Hepatocyte (in vitro differentiated cells): ENCODE data around the gene MLLT1. TPM values are rescaled to one million over a fixed set of nuclear protein-coding genes. Genes with fewer than 3 reads are reported as not detected.

ENCODE experiments used
- DNase-seq: peaks from one replicate; pipeline ENCODE4 v3.0.0-alpha.2; 2016; ENCODE audit warnings: low spot score
- H2AFZ ChIP-seq: fragments of 200-600 bp; sonication (generic); 2 replicates; pipeline ENCODE4 v1.6.0; 2016; ENCODE audit warnings: antibody characterized with exemption, mild to moderate bottlenecking
- H3K27ac ChIP-seq: fragments of 200-600 bp; sonication (generic); 2 replicates; pipeline ENCODE4 v1.5.1; 2016; ENCODE audit warnings: mild to moderate bottlenecking
- H3K27me3 ChIP-seq: fragments of 200-600 bp; sonication (generic); 2 replicates; pipeline ENCODE4 v1.6.1; 2016
- H3K36me3 ChIP-seq: fragments of 200-600 bp; sonication (generic); replicated peaks from 2 replicates; pipeline ENCODE4 v1.5.1; 2016; ENCODE audit warnings: low read depth; ENCODE audit not compliant: insufficient read depth
- H3K4me1 ChIP-seq: fragments of 200-600 bp; sonication (generic); 2 replicates; pipeline ENCODE4 v1.5.1; 2016; ENCODE audit warnings: mild to moderate bottlenecking, moderate library complexity; ENCODE audit not compliant: insufficient read depth
- H3K4me2 ChIP-seq: fragments of 200-600 bp; sonication (generic); 2 replicates; pipeline ENCODE4 v1.6.0; 2016
- H3K4me3 ChIP-seq: fragments of 200-600 bp; sonication (generic); 2 replicates; pipeline ENCODE4 v1.5.1; 2016; ENCODE audit warnings: mild to moderate bottlenecking
- H3K79me2 ChIP-seq: fragments of 200-600 bp; sonication (generic); 2 replicates; pipeline ENCODE4 v1.6.0; 2017; ENCODE audit warnings: mild to moderate bottlenecking
- H3K9me2 ChIP-seq: fragments of 200-600 bp; sonication (generic); replicated peaks from 2 replicates; pipeline ENCODE4 v1.6.0; 2017; ENCODE audit warnings: mild to moderate bottlenecking; ENCODE audit not compliant: insufficient read depth
- H3K9me3 ChIP-seq: fragments of 200-600 bp; sonication (generic); 2 replicates; pipeline ENCODE4 v1.5.1; 2016; ENCODE audit warnings: low read depth, mild to moderate bottlenecking
- H4K20me1 ChIP-seq: fragments of 200-600 bp; sonication (generic); 2 replicates; pipeline ENCODE4 v1.6.0; 2016; ENCODE audit warnings: mild to moderate bottlenecking; ENCODE audit not compliant: insufficient read depth, poor library complexity, severe bottlenecking
- CTCF ChIP-seq: fragments of 200-600 bp; sonication (generic); IDR thresholded peaks from 2 replicates; pipeline ENCODE4 v1.5.1; 2016; ENCODE audit warnings: antibody characterized with exemption, mild to moderate bottlenecking; ENCODE audit not compliant: poor library complexity
- EZH2 ChIP-seq: fragments of 200-600 bp; sonication (generic); IDR thresholded peaks from 2 replicates; pipeline ENCODE4 v1.6.1; 2016; ENCODE audit warnings: antibody characterized with exemption, mild to moderate bottlenecking, borderline replicate concordance
- EZH2phosphoT487 ChIP-seq: fragments of 200-600 bp; sonication (generic); IDR thresholded peaks from one replicate; pipeline ENCODE4 v1.6.1; 2018; ENCODE audit warnings: antibody characterized with exemption, mild to moderate bottlenecking, low read depth, moderate library complexity; ENCODE audit not compliant: unreplicated experiment, severe bottlenecking
- WGBS: methylation state at CpG from one replicate; pipeline ENCODE4 v1.1.6; 2016; ENCODE audit warnings: low lambda C conversion rate; ENCODE audit errors: missing lambda C conversion rate; 5-methylcytosine and 5-hydroxymethylcytosine counted together
- polyA plus RNA-seq: library from polyadenylated mRNA; unstranded; fragments of >200 nt; fragmentation: Nextera tagmentation; extraction: Ambion mirVana; gene quantifications from 2 replicates; pipeline ENCODE4 v1.2.1, GENCODE V29; 2016
- total RNA-seq: library from RNA; depleted of rRNA; stranded (reverse); fragments of >200 nt; gene quantifications from 2 replicates; pipeline ENCODE4 v1.2.3, GENCODE V29; 2014

MLLT1 gene
- total and polyA plus RNA-seq, 2 experiments from 2014 or later, result 17.2 to 23.3 TPM

GRCh38 chr19:6219147-6219525 is 60.6 kb downstream of the MLLT1 start:
- Histone ChIP-seq H4K20me1 (no peaks in the 10 kb centered on the region), H3K4me3 (no peak overlapping the region), H3K9me2 (no peaks in the 10 kb centered on the region), H3K36me3 (no peaks in the 10 kb centered on the region), H2AFZ (no peak overlapping the region), H3K9me3 (no peaks in the 10 kb centered on the region), H3K4me2 (no peak overlapping the region), H3K27ac (no peak overlapping the region), H3K27me3 (no peaks in the 10 kb centered on the region), H3K79me2 (peaks cover 5% of the 10 kb centered on the region), H3K4me1 (peaks cover 40% of the 10 kb centered on the region)
- 77% methylated on average over 5 of the region's 8 CpGs for whole genome bisulfite sequencing
- DNase-seq, result no peak
- TF ChIP-seq CTCF, result no peak
- TF ChIP-seq EZH2, result no peak
- no peak for TF ChIP-seq EZH2phosphoT487

GRCh38 chr19:6218491-6219146 is 61.2 kb downstream of the MLLT1 start:
- DNase-seq, result peak; percentile 85
- TF ChIP-seq EZH2 (no peak), CTCF (peak; percentile 91)
- Histone ChIP-seq H3K9me2 (no peaks in the 10 kb centered on the region), H3K4me1 (peaks cover 40% of the 10 kb centered on the region), H3K79me2 (peaks cover 3% of the 10 kb centered on the region), H3K27me3 (no peaks in the 10 kb centered on the region), H3K36me3 (no peaks in the 10 kb centered on the region), H4K20me1 (no peaks in the 10 kb centered on the region), H3K27ac (peak overlapping the region; percentile 89), H3K4me3 (no peak overlapping the region), H3K9me3 (no peaks in the 10 kb centered on the region), H2AFZ (no peak overlapping the region), H3K4me2 (no peak overlapping the region)
- WGBS, result 76% methylated on average over 18 of the region's 18 CpGs

- DNase-seq, result no peak
- peak overlapping the region; percentile 89 for H3K27ac ChIP-seq
- peak overlapping the region; percentile 72 for H3K4me2 ChIP-seq
- no peaks in the 10 kb centered on the region for H3K36me3 ChIP-seq
- no peaks in the 10 kb centered on the region for H3K27me3 ChIP-seq
- peaks cover 3% of the 10 kb centered on the region for H3K79me2 ChIP-seq
- no peak for TF ChIP-seq EZH2
- no peak for TF ChIP-seq EZH2phosphoT487
- no peak for TF ChIP-seq CTCF
- no peaks in the 10 kb centered on the region for H3K9me3 ChIP-seq
- no peak overlapping the region for H3K4me3 ChIP-seq
- H3K4me1 ChIP-seq, result peaks cover 40% of the 10 kb centered on the region
- no peak overlapping the region for H2AFZ ChIP-seq
- no peaks in the 10 kb centered on the region for H4K20me1 ChIP-seq
- H3K9me2 ChIP-seq, result no peaks in the 10 kb centered on the region
- WGBS, result 83% methylated on average over 15 of the region's 17 CpGs
These were observed 61.9 kb downstream of the MLLT1 start for GRCh38 chr19:6217752-6218334.
